ENCODE data around the gene CYSTM1.
A peak's percentile ranks its signal among the peaks of the same experiment; 100 is the strongest.

The CYSTM1 gene

GRCh38 chr5:140245926-140246325 lies 70.9 kb downstream of the CYSTM1 start:
- DNase-seq (ENCODE audit: low read depth), result no peak
- TF ChIP-seq CTCF (conservative IDR thresholded peaks at IDR 0.05; ENCODE audit: low read depth, low read length), result no peak
- H3K4me3 ChIP-seq (ENCODE audit: low read length), result no peak overlapping the region

- DNase-seq (ENCODE audit: low read depth), result peak; percentile 55
- H3K4me3 ChIP-seq (ENCODE audit: low read length), result no peak overlapping the region
- no peak for TF ChIP-seq CTCF (conservative IDR thresholded peaks at IDR 0.05; ENCODE audit: low read depth, low read length)
These were observed 71.6 kb downstream of the CYSTM1 start for GRCh38 chr5:140246378-140247122.

- no peak overlapping the region for H3K4me3 ChIP-seq (ENCODE audit: low read length)
- no peak for TF ChIP-seq CTCF (conservative IDR thresholded peaks at IDR 0.05; ENCODE audit: low read depth, low read length)
- no peak for DNase-seq (ENCODE audit: low read depth)
These were observed 73.4 kb downstream of the CYSTM1 start for GRCh38 chr5:140248414-140248813.

GRCh38 chr5:140249536-140249935 lies 74.5 kb downstream of the CYSTM1 start:
- no peak for DNase-seq (ENCODE audit: low read depth)
- no peak for TF ChIP-seq CTCF (conservative IDR thresholded peaks at IDR 0.05; ENCODE audit: low read depth, low read length)
- no peak overlapping the region for H3K4me3 ChIP-seq (ENCODE audit: low read length)

- DNase-seq (ENCODE audit: low read depth), result no peak
- TF ChIP-seq CTCF (conservative IDR thresholded peaks at IDR 0.05; ENCODE audit: low read depth, low read length), result no peak
- no peak overlapping the region for H3K4me3 ChIP-seq (ENCODE audit: low read length)
These were observed 75.4 kb downstream of the CYSTM1 start for GRCh38 chr5:140250386-140250785.

- TF ChIP-seq CTCF (conservative IDR thresholded peaks at IDR 0.05; ENCODE audit: low read depth, low read length), result no peak
- peak; percentile 31 for DNase-seq (ENCODE audit: low read depth)
These were observed 76.6 kb downstream of the CYSTM1 start for GRCh38 chr5:140251527-140251973.

GRCh38 chr5:140252470-140253126 lies 77.6 kb downstream of the CYSTM1 start:
- no peak for DNase-seq (ENCODE audit: low read depth)
- no peak overlapping the region for H3K4me3 ChIP-seq (ENCODE audit: low read length)
- TF ChIP-seq CTCF (conservative IDR thresholded peaks at IDR 0.05; ENCODE audit: low read depth, low read length), result no peak

More at GRCh38 chr5:140251527-140251973, 76.6 kb downstream of the CYSTM1 start:
- H3K4me3 ChIP-seq (ENCODE audit: low read length), result no peak overlapping the region
